ENCODE data around the gene RC3H1. TPM values are rescaled to one million over a fixed set of nuclear protein-coding genes. Genes with fewer than 3 reads are reported as not detected.

Gene RC3H1
- total RNA-seq, 1 donor, result 37.0 TPM

- no peak for DNase-seq (ENCODE audit: low read depth)
- no peak overlapping the region for H3K4me3 ChIP-seq (ENCODE audit: low read depth, low read length)
- peak; percentile 53 for TF ChIP-seq CTCF (IDR thresholded peaks at IDR 0.05; ENCODE audit: insufficient read depth, low read length)
Measured at GRCh38 chr1:173914366-173914871, 107.7 kb downstream of the RC3H1 start.

- H3K4me3 ChIP-seq (ENCODE audit: low read depth, low read length), result no peak overlapping the region
- no peak for DNase-seq (ENCODE audit: low read depth)
- TF ChIP-seq CTCF (IDR thresholded peaks at IDR 0.05; ENCODE audit: insufficient read depth, low read length), result no peak
Measured at GRCh38 chr1:173913111-173913510, 109.0 kb downstream of the RC3H1 start.

GRCh38 chr1:173903827-173904531 is 118.2 kb downstream of the RC3H1 start:
- DNase-seq (ENCODE audit: low read depth), result no peak
- no peak for TF ChIP-seq CTCF (IDR thresholded peaks at IDR 0.05; ENCODE audit: insufficient read depth, low read length)
- no peak overlapping the region for H3K4me3 ChIP-seq (ENCODE audit: low read depth, low read length)

GRCh38 chr1:173900992-173901391 is 121.2 kb downstream of the RC3H1 start:
- TF ChIP-seq CTCF (IDR thresholded peaks at IDR 0.05; ENCODE audit: insufficient read depth, low read length), result no peak
- DNase-seq (ENCODE audit: low read depth), result no peak
- no peak overlapping the region for H3K4me3 ChIP-seq (ENCODE audit: low read depth, low read length)

GRCh38 chr1:173900427-173900826 is 121.7 kb downstream of the RC3H1 start:
- TF ChIP-seq CTCF (IDR thresholded peaks at IDR 0.05; ENCODE audit: insufficient read depth, low read length), result no peak
- H3K4me3 ChIP-seq (ENCODE audit: low read depth, low read length), result no peak overlapping the region
- DNase-seq (ENCODE audit: low read depth), result no peak

- no peak for DNase-seq (ENCODE audit: low read depth)
- no peak overlapping the region for H3K4me3 ChIP-seq (ENCODE audit: low read depth, low read length)
- no peak for TF ChIP-seq CTCF (IDR thresholded peaks at IDR 0.05; ENCODE audit: insufficient read depth, low read length)
Measured at GRCh38 chr1:173894189-173894588, 128.0 kb downstream of the RC3H1 start.

- no peak for DNase-seq (ENCODE audit: low read depth)
- H3K4me3 ChIP-seq (ENCODE audit: low read depth, low read length), result no peak overlapping the region
- TF ChIP-seq CTCF (IDR thresholded peaks at IDR 0.05; ENCODE audit: insufficient read depth, low read length), result no peak
Measured at GRCh38 chr1:173893611-173894010, 128.5 kb downstream of the RC3H1 start.
